GM23248 (cell line): ENCODE data around the gene SMG7. TPM values are rescaled to one million over a fixed set of nuclear protein-coding genes. Genes with fewer than 3 reads are reported as not detected.
A peak's percentile ranks its signal among the peaks of the same experiment; 100 is the strongest.

Experiments
- DNase-seq: peaks from one replicate; pipeline ENCODE4 v3.0.0-alpha.2; 2015
- H2AFZ ChIP-seq: fragments of 200-600 bp; sonication (generic); 2 replicates; pipeline ENCODE4 v1.6.1; 2016; ENCODE audit warnings: antibody characterized with exemption
- H3F3A ChIP-seq: fragments of 200-600 bp; sonication (generic); 2 replicates; pipeline ENCODE4 v1.6.1; 2016; ENCODE audit warnings: mild to moderate bottlenecking, antibody characterized with exemption, mixed run types; ENCODE audit not compliant: insufficient read depth
- H3K27ac ChIP-seq: fragments of 200-600 bp; sonication (generic); 2 replicates; pipeline ENCODE4 v1.5.1; 2016; ENCODE audit warnings: mild to moderate bottlenecking
- H3K27me3 ChIP-seq: fragments of 200-600 bp; sonication (generic); replicated peaks from 2 replicates; pipeline ENCODE4 v1.6.1; 2016; ENCODE audit warnings: mild to moderate bottlenecking; ENCODE audit not compliant: insufficient read depth
- H3K36me3 ChIP-seq: fragments of 200-600 bp; sonication (generic); 2 replicates; pipeline ENCODE4 v1.6.1; 2016; ENCODE audit warnings: low read depth, mild to moderate bottlenecking
- H3K4me1 ChIP-seq: fragments of 200-600 bp; sonication (generic); 2 replicates; pipeline ENCODE4 v1.6.1; 2016; ENCODE audit warnings: mild to moderate bottlenecking; ENCODE audit not compliant: insufficient read depth
- H3K4me2 ChIP-seq: fragments of 200-600 bp; sonication (generic); one replicate; pipeline ENCODE4 v1.6.1; 2016; ENCODE audit warnings: mild to moderate bottlenecking; ENCODE audit not compliant: unreplicated experiment
- H3K4me3 ChIP-seq: fragments of 200-600 bp; sonication (generic); 2 replicates; pipeline ENCODE4 v1.5.1; 2016; ENCODE audit warnings: mild to moderate bottlenecking
- H3K79me2 ChIP-seq: fragments of 200-600 bp; sonication (generic); 2 replicates; pipeline ENCODE4 v1.6.1; 2016; ENCODE audit warnings: mild to moderate bottlenecking; ENCODE audit not compliant: insufficient read depth
- H3K9ac ChIP-seq: fragments of 200-600 bp; sonication (generic); 2 replicates; pipeline ENCODE4 v1.6.1; 2016; ENCODE audit warnings: mild to moderate bottlenecking
- H3K9me2 ChIP-seq: fragments of 200-600 bp; sonication (generic); 2 replicates; pipeline ENCODE4 v1.6.1; 2016; ENCODE audit warnings: mixed run types, mild to moderate bottlenecking, moderate library complexity; ENCODE audit not compliant: insufficient read depth
- H3K9me3 ChIP-seq: fragments of 200-600 bp; sonication (generic); one replicate; pipeline ENCODE4 v1.6.1; 2017; ENCODE audit warnings: low read depth
- H4K20me1 ChIP-seq: fragments of 200-600 bp; sonication (generic); 2 replicates; pipeline ENCODE4 v1.6.0; 2016; ENCODE audit not compliant: insufficient read depth
- EZH2 ChIP-seq: fragments of 200-600 bp; sonication (generic); IDR thresholded peaks from 2 replicates; pipeline ENCODE4 v1.6.1; 2018; ENCODE audit warnings: antibody characterized with exemption, mild to moderate bottlenecking; ENCODE audit not compliant: insufficient read depth, poor library complexity, severe bottlenecking
- EZH2phosphoT487 ChIP-seq: fragments of 200-600 bp; sonication (generic); IDR thresholded peaks from 2 replicates; pipeline ENCODE4 v1.6.1; 2018; ENCODE audit warnings: antibody characterized with exemption, moderate library complexity, mild to moderate bottlenecking, low read depth; ENCODE audit not compliant: insufficient read depth
- WGBS, 2 experiments: methylation state at CpG; one replicate each; pipeline ENCODE4 v1.1.6; 2015 to 2017; ENCODE audit warnings: low lambda C conversion rate in 2 of 2, low coverage in 1 of 2; ENCODE audit errors: missing lambda C conversion rate in 2 of 2; 5-methylcytosine and 5-hydroxymethylcytosine counted together
- in situ Hi-C: fragments of 300-500 bp; cut with MboI; formaldehyde crosslinking; loops from 2 replicates; pipeline ENCODE4 v1.15.0; 2020
- polyA plus RNA-seq: library from polyadenylated mRNA; unstranded; fragments of >200 nt; fragmentation: Nextera tagmentation; extraction: Ambion mirVana; gene quantifications from 2 replicates; pipeline ENCODE4 v1.2.1, GENCODE V29; 2016
- total RNA-seq: library from RNA; depleted of rRNA; stranded (reverse); fragments of >200 nt; shearing (Covaris generic); gene quantifications from 2 replicates; pipeline ENCODE4 v1.2.3, GENCODE V29; 2014

SMG7 gene
- total and polyA plus RNA-seq, 2 experiments from 2014 or later, result 18.7 to 32.8 TPM

GRCh38 chr1:183586455-183586854 is 114.2 kb downstream of the SMG7 start:
- Histone ChIP-seq H3K4me3 (no peak overlapping the region), H3K4me2 (no peak overlapping the region), H3K9me2 (no peaks in the 10 kb centered on the region), H4K20me1 (no peaks in the 10 kb centered on the region), H3K9ac (no peak overlapping the region), H3K27me3 (no peaks in the 10 kb centered on the region), H3F3A (peaks cover 5% of the 10 kb centered on the region; the same call in 1 of the 2 replicates), H3K4me1 (no peaks in the 10 kb centered on the region), H3K36me3 (no peaks in the 10 kb centered on the region), H3K27ac (no peak overlapping the region), H2AFZ (no peak overlapping the region), H3K79me2 (no peaks in the 10 kb centered on the region), H3K9me3 (no peaks in the 10 kb centered on the region)
- DNase-seq, result no peak
- in situ Hi-C loops, result no loop called here
- TF ChIP-seq EZH2phosphoT487 (no peak), EZH2 (no peak)
- 88 to 95% methylated on average over 1 of the region's 1 CpG for WGBS, 2 experiments

GRCh38 chr1:183586926-183587325 is 114.6 kb downstream of the SMG7 start:
- Histone ChIP-seq H3K27ac (no peak overlapping the region), H3K36me3 (no peaks in the 10 kb centered on the region), H3K4me1 (no peaks in the 10 kb centered on the region), H2AFZ (no peak overlapping the region), H4K20me1 (no peaks in the 10 kb centered on the region), H3K9me2 (no peaks in the 10 kb centered on the region), H3K79me2 (no peaks in the 10 kb centered on the region), H3K9ac (no peak overlapping the region), H3K4me2 (no peak overlapping the region), H3F3A (peaks cover 5% of the 10 kb centered on the region; the same call in 1 of the 2 replicates), H3K9me3 (no peaks in the 10 kb centered on the region), H3K27me3 (no peaks in the 10 kb centered on the region), H3K4me3 (no peak overlapping the region)
- WGBS, 2 experiments, result 83 to 89% methylated on average over 8 of the region's 8 CpGs
- no peak for TF ChIP-seq EZH2phosphoT487
- TF ChIP-seq EZH2, result no peak
- DNase-seq, result no peak
- in situ Hi-C loops, result no loop called here

GRCh38 chr1:183588827-183589226 is 116.5 kb downstream of the SMG7 start:
- Histone ChIP-seq H3K27me3 (no peaks in the 10 kb centered on the region), H3K9me2 (no peaks in the 10 kb centered on the region), H4K20me1 (no peaks in the 10 kb centered on the region), H3K4me1 (no peaks in the 10 kb centered on the region), H3K79me2 (no peaks in the 10 kb centered on the region), H2AFZ (no peak overlapping the region), H3K4me3 (no peak overlapping the region), H3K9ac (no peak overlapping the region), H3K36me3 (no peaks in the 10 kb centered on the region), H3K27ac (no peak overlapping the region), H3K9me3 (no peaks in the 10 kb centered on the region), H3F3A (no peaks in the 10 kb centered on the region), H3K4me2 (no peak overlapping the region)
- in situ Hi-C loops, result no loop called here
- no peak for DNase-seq
- TF ChIP-seq EZH2, result no peak
- no peak for TF ChIP-seq EZH2phosphoT487

- Histone ChIP-seq H3K9me2 (no peaks in the 10 kb centered on the region), H3K4me2 (no peak overlapping the region), H4K20me1 (no peaks in the 10 kb centered on the region), H3K9ac (no peak overlapping the region), H2AFZ (no peak overlapping the region), H3K4me3 (no peak overlapping the region), H3F3A (no peaks in the 10 kb centered on the region), H3K79me2 (no peaks in the 10 kb centered on the region), H3K27me3 (no peaks in the 10 kb centered on the region), H3K9me3 (no peaks in the 10 kb centered on the region), H3K36me3 (no peaks in the 10 kb centered on the region), H3K4me1 (no peaks in the 10 kb centered on the region), H3K27ac (no peak overlapping the region)
- DNase-seq, result no peak
- in situ Hi-C loops, result no loop called here
- TF ChIP-seq EZH2 (no peak), EZH2phosphoT487 (no peak)
- 90% methylated on average over 5 of the region's 5 CpGs for WGBS, 2 experiments
These were observed 117.1 kb downstream of the SMG7 start for GRCh38 chr1:183589384-183589783.

GRCh38 chr1:183589874-183590243 is 117.6 kb downstream of the SMG7 start:
- H3K4me3 ChIP-seq, result no peak overlapping the region
- H3K27ac ChIP-seq, result no peak overlapping the region
- H3K27me3 ChIP-seq, result no peaks in the 10 kb centered on the region
- no peaks in the 10 kb centered on the region for H3K4me1 ChIP-seq
- H3K4me2 ChIP-seq, result no peak overlapping the region
- no peak for DNase-seq
- H3K79me2 ChIP-seq, result no peaks in the 10 kb centered on the region
- in situ Hi-C loops, result no loop called here
- no peaks in the 10 kb centered on the region for H3K9me3 ChIP-seq
- no peak for TF ChIP-seq EZH2phosphoT487
- no peak for TF ChIP-seq EZH2
- H2AFZ ChIP-seq, result 0 out of 2 replicates have a peak overlapping the region, but pooled peaks have one; percentile 45
- H3K9ac ChIP-seq, result no peak overlapping the region
- H3K36me3 ChIP-seq, result no peaks in the 10 kb centered on the region
- 97 to 99% methylated on average over 4 of the region's 4 CpGs for WGBS, 2 experiments
- no peaks in the 10 kb centered on the region for H4K20me1 ChIP-seq
- no peaks in the 10 kb centered on the region for H3F3A ChIP-seq
- no peaks in the 10 kb centered on the region for H3K9me2 ChIP-seq
